ENCODE data around the gene ASB13.

- TF ChIP-seq CTCF (IDR thresholded peaks at IDR 0.05): no peak
- no peak for TF ChIP-seq EZH2 (IDR thresholded peaks at IDR 0.05; ENCODE audit: borderline replicate concordance, insufficient read depth, low read depth, low read length, poor library complexity, severe bottlenecking)
These were observed 13.2 kb upstream of the ASB13 start for GRCh38 chr10:5679606-5680005.
